Tibial nerve (tissue), 4 donors: ENCODE results near the gene RIPPLY2. TPM values are rescaled to one million over a fixed set of nuclear protein-coding genes. Genes with fewer than 3 reads are reported as not detected.

ENCODE experiments used
- DNase-seq, 2 donors: peaks; one replicate each; pipeline ENCODE4 v3.0.0-alpha.2; 2019; ENCODE audit warnings: low spot score in 2 of 2
- H3K27ac ChIP-seq, 4 donors: fragments of 200-600 bp; sonication (generic) in 3 of 4; one replicate each; pipeline ENCODE4 v1.5.1; 2017 to 2019; ENCODE audit warnings: mild to moderate bottlenecking in 1 of 4
- H3K27me3 ChIP-seq, 2 donors: fragments of 200-600 bp; sonication (generic) in 1 of 2; one replicate each; pipeline versions ENCODE4 v1.5.1 to v1.6.0; 2017 to 2019
- H3K36me3 ChIP-seq, 3 donors: fragments of 200-600 bp; sonication (generic); one replicate each; pipeline ENCODE4 v1.5.1; 2018 to 2019
- H3K4me1 ChIP-seq, 4 donors: fragments of 200-600 bp; sonication (generic) in 3 of 4; one replicate each; pipeline ENCODE4 v1.5.1; 2017 to 2019
- H3K4me3 ChIP-seq, 4 donors: fragments of 200-600 bp; sonication (generic) in 3 of 4; one replicate each; pipeline ENCODE4 v1.5.1; 2017 to 2019; ENCODE audit warnings: mild to moderate bottlenecking in 1 of 4, moderate library complexity in 1 of 4
- H3K9me3 ChIP-seq, 4 donors: fragments of 200-600 bp; sonication (generic) in 3 of 4; one replicate each; pipeline ENCODE4 v1.5.1; 2017 to 2019
- CTCF ChIP-seq, 5 experiments: fragments of 200-600 bp in 3 of 5; fragments of 450-650 bp in 2 of 5; sonication (generic) in 3 of 5; IDR thresholded peaks; one replicate each; pipeline ENCODE4 v1.5.1; 2016 to 2019; ENCODE audit warnings: antibody characterized with exemption in 5 of 5, mild to moderate bottlenecking in 3 of 5, moderate library complexity in 2 of 5
- EP300 ChIP-seq, 2 donors: sonication (generic); formaldehyde crosslinking; IDR thresholded peaks; one replicate each; pipeline ENCODE4 v1.6.1; 2017; ENCODE audit warnings: antibody characterized with exemption in 2 of 2, mild to moderate bottlenecking in 1 of 2
- POLR2A ChIP-seq, 2 donors: fragments of 450-650 bp; IDR thresholded peaks; one replicate each; pipeline ENCODE4 v1.6.1; 2017; ENCODE audit warnings: antibody characterized with exemption in 2 of 2, mild to moderate bottlenecking in 2 of 2, moderate library complexity in 2 of 2
- WGBS, 2 donors: methylation state at CpG; one replicate each; pipeline ENCODE4 v1.1.5; 2018; 5-methylcytosine and 5-hydroxymethylcytosine counted together
- total RNA-seq, 4 donors: library from RNA; depleted of rRNA; stranded (reverse); fragments of >200 nt; gene quantifications; one replicate each; pipeline ENCODE4 v1.1.0, GENCODE V29; 2016

The RIPPLY2 gene
- total RNA-seq, 4 donors from 2014 or later = 0.21 to 16.7 TPM; not detected in 2

DNA sequence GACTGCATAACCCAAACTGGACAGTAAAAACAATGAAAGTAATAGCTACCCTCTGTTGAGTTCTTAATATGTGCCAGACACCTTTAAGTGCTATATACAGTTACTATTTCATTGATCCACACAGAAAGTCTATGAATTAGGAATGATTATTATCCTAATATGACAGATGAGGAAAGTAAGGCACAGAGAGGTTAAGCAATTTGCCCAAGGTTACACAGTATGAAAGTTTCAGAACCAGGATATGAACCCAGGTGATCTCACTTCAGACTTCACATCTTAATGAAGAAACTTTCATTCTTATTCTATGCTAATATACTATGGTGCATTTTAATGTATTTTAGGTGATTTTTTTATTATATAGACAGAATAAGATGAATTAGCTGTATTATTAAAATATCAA, 40.6 kb upstream of the RIPPLY2 start:
- Histone ChIP-seq H3K4me1 (no peaks in the 10 kb centered on the region), H3K4me3 (no peak overlapping the region), H3K36me3 (no peaks in the 10 kb centered on the region), H3K27ac (no peak overlapping the region), H3K27me3 (no peaks in the 10 kb centered on the region), H3K9me3 (no peaks in the 10 kb centered on the region)
- TF ChIP-seq CTCF (IDR thresholded peaks at IDR 0.05) = no peak
- no peak for TF ChIP-seq POLR2A (IDR thresholded peaks at IDR 0.05)
- TF ChIP-seq EP300 (IDR thresholded peaks at IDR 0.05) = no peak
- DNase-seq = no peak

DNA sequence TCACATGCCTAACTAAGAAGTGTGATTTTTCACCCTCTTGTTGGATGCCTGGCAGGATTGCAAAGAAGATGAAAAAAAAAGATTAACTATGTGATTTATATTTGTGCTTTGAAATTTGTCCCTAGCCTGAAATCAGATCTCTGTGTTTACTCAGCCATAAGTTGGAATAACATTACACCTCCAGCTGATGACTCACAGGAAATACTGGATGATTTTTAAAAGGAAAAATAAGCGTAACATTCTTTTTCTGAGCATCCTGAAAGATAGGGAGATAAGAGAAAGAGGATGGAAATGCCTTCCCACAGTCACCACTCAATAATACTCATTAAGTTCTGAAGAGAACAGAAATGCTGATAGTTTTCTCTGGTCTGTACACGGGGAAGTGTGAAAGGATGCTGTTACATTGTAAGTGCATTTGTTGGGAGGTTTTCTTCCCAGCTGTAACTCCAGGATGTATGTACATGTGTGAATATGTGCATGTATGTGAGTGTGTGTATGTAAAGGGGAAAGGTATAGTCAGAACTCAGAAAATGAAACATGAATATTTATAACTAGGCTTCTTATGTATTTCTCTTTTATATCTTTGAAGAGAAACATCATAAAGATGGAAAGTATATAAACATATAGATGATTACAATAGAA, 37.4 kb upstream of the RIPPLY2 start:
- 43 to 46% methylated on average over 2 of the region's 2 CpGs for WGBS, 2 donors
- H3K27ac ChIP-seq = no peak overlapping the region
- no peaks in the 10 kb centered on the region for H3K4me1 ChIP-seq
- no peak for DNase-seq
- H3K9me3 ChIP-seq = peaks cover 0 to under 1% (median 0%) of the 10 kb centered on the region in 4 donors
- H3K4me3 ChIP-seq = no peak overlapping the region
- no peak for TF ChIP-seq EP300 (IDR thresholded peaks at IDR 0.05)
- TF ChIP-seq POLR2A (IDR thresholded peaks at IDR 0.05) = no peak
- TF ChIP-seq CTCF (IDR thresholded peaks at IDR 0.05) = no peak
- no peaks in the 10 kb centered on the region for H3K27me3 ChIP-seq
- no peaks in the 10 kb centered on the region for H3K36me3 ChIP-seq

DNA sequence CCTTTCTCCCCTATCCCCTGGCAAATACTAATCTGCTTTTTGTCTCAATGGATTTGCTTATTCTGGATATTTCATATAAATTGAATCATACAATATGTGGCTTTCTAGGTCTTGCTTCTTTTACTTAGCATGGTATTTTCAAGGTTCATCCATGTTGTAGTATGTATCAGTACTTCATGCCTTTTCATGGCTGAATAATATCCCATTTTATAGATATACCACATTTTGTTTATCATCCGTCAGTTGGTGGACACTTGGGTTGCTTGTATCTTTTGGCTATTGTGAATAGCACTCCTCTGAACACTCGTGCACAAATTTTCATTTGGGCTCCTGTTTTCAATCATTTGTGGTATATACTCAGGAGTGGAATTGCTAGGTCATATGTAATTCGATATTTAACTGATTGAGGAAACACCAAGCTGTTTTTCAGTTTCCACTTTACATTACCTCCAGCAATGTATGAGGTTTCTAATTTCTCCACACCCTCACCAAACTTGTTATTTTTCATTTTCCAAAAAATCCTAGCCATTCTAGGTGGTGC, 30.5 kb upstream of the RIPPLY2 start:
- no peak overlapping the region for H3K27ac ChIP-seq
- 80 to 81% methylated on average over 3 of the region's 3 CpGs for WGBS, 2 donors
- DNase-seq = no peak

GRCh38 chr6:83824388-83824801, 28.8 kb upstream of the RIPPLY2 start:
- Histone ChIP-seq H3K36me3 (no peaks in the 10 kb centered on the region), H3K27ac (no peak overlapping the region), H3K4me1 (no peaks in the 10 kb centered on the region), H3K4me3 (no peak overlapping the region), H3K27me3 (no peaks in the 10 kb centered on the region), H3K9me3 (peaks cover 0 to 3% (median 0%) of the 10 kb centered on the region in 4 donors)
- TF ChIP-seq CTCF (IDR thresholded peaks at IDR 0.05) (no peak), EP300 (IDR thresholded peaks at IDR 0.05) (no peak), POLR2A (IDR thresholded peaks at IDR 0.05) (no peak)
- WGBS, 2 donors = 25 to 50% methylated on average over 3 of the region's 3 CpGs
- DNase-seq = no peak

More for the DNA sequence above, 30.5 kb upstream of the RIPPLY2 start:
- H3K9me3 ChIP-seq = peaks cover 0 to 3% (median 0%) of the 10 kb centered on the region in 4 donors
- no peak overlapping the region for H3K4me3 ChIP-seq
- TF ChIP-seq EP300 (IDR thresholded peaks at IDR 0.05) (no peak), POLR2A (IDR thresholded peaks at IDR 0.05) (no peak), CTCF (IDR thresholded peaks at IDR 0.05) (no peak)
- H3K36me3 ChIP-seq = no peaks in the 10 kb centered on the region
- H3K4me1 ChIP-seq = no peaks in the 10 kb centered on the region
- no peaks in the 10 kb centered on the region for H3K27me3 ChIP-seq

DNA sequence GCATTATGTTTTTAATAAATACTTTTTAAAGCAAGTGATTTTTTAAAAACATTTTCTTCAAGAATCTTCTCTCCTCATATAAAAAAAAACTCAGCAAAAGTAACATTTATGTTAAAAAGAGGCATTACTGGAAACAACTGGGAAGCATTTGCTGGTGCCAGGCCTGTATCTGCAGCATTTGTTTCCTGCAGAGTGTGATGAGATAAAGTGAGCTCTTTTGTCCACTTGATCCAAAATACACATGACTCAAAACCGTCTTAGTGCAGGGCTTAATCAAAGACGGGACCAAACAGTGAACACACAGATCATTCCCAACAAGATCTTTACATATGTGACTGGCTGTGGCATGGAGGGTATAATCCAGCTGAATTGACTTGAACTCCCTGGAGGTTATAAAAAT, 28.3 kb upstream of the RIPPLY2 start:
- H3K4me3 ChIP-seq = no peak overlapping the region
- no peak for TF ChIP-seq POLR2A (IDR thresholded peaks at IDR 0.05)
- TF ChIP-seq CTCF (IDR thresholded peaks at IDR 0.05) = no peak
- TF ChIP-seq EP300 (IDR thresholded peaks at IDR 0.05) = no peak
- no peak overlapping the region for H3K27ac ChIP-seq
- H3K9me3 ChIP-seq = peaks cover 0 to 3% (median 0%) of the 10 kb centered on the region in 4 donors
- DNase-seq = no peak
- no peaks in the 10 kb centered on the region for H3K36me3 ChIP-seq
- whole genome bisulfite sequencing, 2 donors = 17 to 20% methylated on average over 2 of the region's 2 CpGs
- H3K27me3 ChIP-seq = no peaks in the 10 kb centered on the region
- H3K4me1 ChIP-seq = no peaks in the 10 kb centered on the region
